Omental fat pad (tissue), 4 donors: ENCODE measurements around the gene PDGFRA. TPM values are rescaled to one million over a fixed set of nuclear protein-coding genes. Genes with fewer than 3 reads are reported as not detected.
"Not testable (repeated sequence)": the region's sequence is repeated elsewhere in the genome, so short reads cannot be mapped to it uniquely, and the experiment has no call there.

ENCODE experiments used
- ATAC-seq: fragments of 150-250 bp; one replicate; pipeline ENCODE4 v1.9.1; 2016; ENCODE audit warnings: mild to moderate bottlenecking, moderate library complexity; ENCODE audit not compliant: low FRiP score
- DNase-seq: peaks from one replicate; pipeline ENCODE4 v3.0.0-alpha.2; 2019; ENCODE audit warnings: low spot score
- CTCF ChIP-seq, 3 donors: fragments of 450-650 bp; IDR thresholded peaks; one replicate each; pipeline ENCODE4 v1.5.1; 2016 to 2017; ENCODE audit warnings: antibody characterized with exemption in 3 of 3, mild to moderate bottlenecking in 3 of 3, moderate library complexity in 2 of 3
- total RNA-seq, 4 donors: library from RNA; depleted of rRNA; stranded (reverse); fragments of >200 nt; gene quantifications; one replicate each; pipeline ENCODE4 v1.1.0, GENCODE V29; 2016

The PDGFRA gene
- total RNA-seq, 4 donors from 2014 or later: 135 to 272 (median 163) TPM

GRCh38 chr4:54332542-54332941 lies 103.4 kb downstream of the PDGFRA start:
- no peak for TF ChIP-seq CTCF (IDR thresholded peaks at IDR 0.05)
- no peak for ATAC-seq
- DNase-seq: no peak

- DNase-seq: no peak
- ATAC-seq: no peak
- no peak for TF ChIP-seq CTCF (IDR thresholded peaks at IDR 0.05)
Observed at GRCh38 chr4:54333657-54334056, 104.6 kb downstream of the PDGFRA start.

- ATAC-seq, DNase-seq: not testable (repeated sequence)
Observed at GRCh38 chr4:54334769-54335168, 105.7 kb downstream of the PDGFRA start.

GRCh38 chr4:54337009-54337408 lies 107.9 kb downstream of the PDGFRA start:
- DNase-seq: no peak
- ATAC-seq: no peak
- TF ChIP-seq CTCF (IDR thresholded peaks at IDR 0.05): no peak

GRCh38 chr4:54342067-54342466 lies 113.0 kb downstream of the PDGFRA start:
- not testable (repeated sequence) for ATAC-seq, DNase-seq

Other genes with a start within 250 kb of the PDGFRA start
- 10 to 100 TPM; 25.2 to 65.2 (median 41.4) TPM for gene CHIC2, start 164.7 kb upstream of the PDGFRA start, total RNA-seq
- gene GSX2, start 129.1 kb upstream of the PDGFRA start, total RNA-seq: not detected